HCT116 (cell line): ENCODE measurements around the gene ITGA11. TPM values are rescaled to one million over a fixed set of nuclear protein-coding genes. Genes with fewer than 3 reads are reported as not detected.

Experiments used
- ATAC-seq: fragments of 200-7000 bp; cut with Tn5 transposase; 2 replicates; pipeline ENCODE4 v1.9.1; 2020; ENCODE audit warnings: mild to moderate bottlenecking, moderate library complexity
- BruUV-seq: library from RNA; stranded (reverse); fragments of 400-500 nt; replicated peaks from 2 replicates; lab custom pipeline; 2021; lab: Mats Ljungman, UMichigan
- CTCF ChIA-PET: fragments of 300-600 bp; sonication (Branson Sonifier 250); formaldehyde crosslinking; loops from one replicate; lab custom pipeline; 2021; ENCODE audit warnings: antibody characterized with exemption; lab: Charles Lee
- POLR2A ChIA-PET: fragments of 300-600, 350-600 bp; sonication (Branson Sonifier 250); formaldehyde crosslinking; loops from one replicate; lab custom pipeline; 2021; ENCODE audit warnings: antibody characterized with exemption; lab: Charles Lee
- RAD21 ChIA-PET, 2 experiments: fragments of 300-600 bp; sonication (Branson Sonifier 250); formaldehyde crosslinking; loops; one replicate each; lab custom pipeline; 2023; ENCODE audit warnings: low total read pairs in 2 of 2; ENCODE audit not compliant: uncharacterized antibody in 2 of 2, unreplicated experiment in 2 of 2, low non-redundant PET in 1 of 2; lab: Charles Lee
- DNase-seq: peaks from one replicate; pipeline ENCODE4 v3.0.0-alpha.2; 2010; ENCODE audit warnings: low read depth, low spot score
- H2AFZ ChIP-seq: fragments of 200-600 bp; shearing (Covaris generic), sonication (generic); 2 replicates; pipeline ENCODE4 v1.6.1; 2017; ENCODE audit warnings: low read depth, mixed run types, mixed read lengths, antibody characterized with exemption, low read length; ENCODE audit not compliant: poor library complexity, severe bottlenecking
- H3K27ac ChIP-seq: 2 replicates; pipeline ENCODE4 v1.5.1; 2012; ENCODE audit warnings: low read depth, low read length
- H3K27me3 ChIP-seq: fragments of 200-600 bp; sonication (generic); 2 replicates; pipeline ENCODE4 v1.6.1; 2016; ENCODE audit warnings: mixed run types, low read length, mixed read lengths; ENCODE audit not compliant: insufficient read depth
- H3K36me3 ChIP-seq, 2 experiments: fragments of 200-500 bp in 1 of 2; fragments of 200-600 bp in 1 of 2; sonication (Bioruptor generic) in 1 of 2; sonication (generic) in 1 of 2; 2 replicates each; pipeline versions ENCODE4 v1.5.1 to v1.6.1; 2014 to 2016; ENCODE audit warnings: low read length in 2 of 2, inconsistent platforms in 1 of 2, mixed read lengths in 1 of 2, mixed run types in 1 of 2; ENCODE audit not compliant: insufficient read depth in 2 of 2, control insufficient read depth in 1 of 2
- H3K4me1 ChIP-seq, 2 experiments: fragments of 200-600 bp in 1 of 2; sonication (generic) in 1 of 2; 2 replicates each; pipeline versions ENCODE4 v1.5.1 to v1.6.1; 2012 to 2017; ENCODE audit warnings: low read length in 2 of 2, inconsistent platforms in 1 of 2, mild to moderate bottlenecking in 1 of 2, mixed read lengths in 1 of 2, mixed run types in 1 of 2, moderate library complexity in 1 of 2; ENCODE audit not compliant: insufficient read depth in 2 of 2, control insufficient read depth in 1 of 2
- H3K4me2 ChIP-seq: fragments of 200-600 bp; sonication (generic); 2 replicates; pipeline ENCODE4 v1.6.1; 2017; ENCODE audit warnings: mixed run types, low read length, mixed read lengths
- H3K4me3 ChIP-seq, 2 experiments: fragments of 200-600 bp in 1 of 2; sonication (generic) in 1 of 2; replicated peaks in 1 of 2; 2 replicates each; pipeline ENCODE4 v1.5.1; 2011 to 2016; ENCODE audit warnings: low read length in 2 of 2, control low read depth in 1 of 2, low read depth in 1 of 2, mild to moderate bottlenecking in 1 of 2, mixed read lengths in 1 of 2, mixed run types in 1 of 2
- H3K79me2 ChIP-seq: fragments of 200-600 bp; sonication (generic); 2 replicates; pipeline ENCODE4 v1.6.1; 2017; ENCODE audit warnings: mild to moderate bottlenecking, mixed run types, low read length, moderate library complexity, mixed read lengths; ENCODE audit not compliant: insufficient read depth
- H3K9ac ChIP-seq: fragments of 200-600 bp; sonication (generic); 2 replicates; pipeline ENCODE4 v1.6.1; 2016; ENCODE audit warnings: low read length, mixed read lengths
- H3K9me2 ChIP-seq: fragments of 200-600 bp; sonication (generic), shearing (Covaris generic); 2 replicates; pipeline ENCODE4 v1.6.1; 2017; ENCODE audit warnings: mixed run types, mild to moderate bottlenecking, moderate library complexity; ENCODE audit not compliant: insufficient read depth
- H3K9me3 ChIP-seq, 2 experiments: fragments of 200-500 bp in 1 of 2; fragments of 200-600 bp in 1 of 2; sonication (Bioruptor generic) in 1 of 2; sonication (generic) in 1 of 2; 2 replicates each; pipeline ENCODE4 v1.6.1; 2014 to 2017; ENCODE audit warnings: low read length in 2 of 2, mixed read lengths in 2 of 2, inconsistent platforms in 1 of 2, low read depth in 1 of 2, mild to moderate bottlenecking in 1 of 2, mixed run types in 1 of 2, moderate library complexity in 1 of 2; ENCODE audit not compliant: control insufficient read depth in 1 of 2, insufficient read depth in 1 of 2
- H4K20me1 ChIP-seq: fragments of 200-600 bp; sonication (generic), shearing (Covaris generic); 2 replicates; pipeline ENCODE4 v1.6.1; 2017; ENCODE audit warnings: mixed run types, mild to moderate bottlenecking, moderate library complexity; ENCODE audit not compliant: insufficient read depth
- ATF3 ChIP-seq: IDR thresholded peaks from 2 replicates; pipeline ENCODE4 v1.6.1; 2012
- CBX3 ChIP-seq: IDR thresholded peaks from 2 replicates; pipeline ENCODE4 v1.6.1; 2012; ENCODE audit warnings: low read depth
- EGR1 ChIP-seq: IDR thresholded peaks from 2 replicates; pipeline ENCODE4 v1.6.1; 2012; ENCODE audit warnings: low read depth
- EZH2 ChIP-seq: fragments of 200-600 bp; sonication (generic); IDR thresholded peaks from 2 replicates; pipeline ENCODE4 v1.6.1; 2017; ENCODE audit warnings: antibody characterized with exemption, mixed run types
- EZH2phosphoT487 ChIP-seq: fragments of 200-600 bp; IDR thresholded peaks from 2 replicates; pipeline ENCODE4 v1.6.1; 2018; ENCODE audit warnings: antibody characterized with exemption, borderline replicate concordance
- FOSL1 ChIP-seq: IDR thresholded peaks from 2 replicates; pipeline ENCODE4 v1.6.1; 2012; ENCODE audit warnings: low read depth
- MAX ChIP-seq: IDR thresholded peaks from 2 replicates; pipeline ENCODE4 v1.6.1; 2012
- POLR2AphosphoS5 ChIP-seq: IDR thresholded peaks from 2 replicates; pipeline ENCODE4 v1.6.1; 2011; ENCODE audit warnings: mild to moderate bottlenecking, low read depth, low read length, moderate library complexity
- SP1 ChIP-seq: IDR thresholded peaks from 2 replicates; pipeline ENCODE4 v1.6.1; 2012; ENCODE audit warnings: low read depth
- SRF ChIP-seq: IDR thresholded peaks from 2 replicates; pipeline ENCODE4 v1.6.1; 2012; ENCODE audit warnings: low read depth
- TCF7L2 ChIP-seq: IDR thresholded peaks from 2 replicates; pipeline ENCODE4 v1.7.0; 2011; ENCODE audit warnings: borderline replicate concordance, inconsistent platforms; ENCODE audit not compliant: insufficient read depth, insufficient read length; ENCODE audit errors: extremely low read depth
- intact Hi-C: fragments of 100-400 bp; cut with micrococcal nuclease; formaldehyde crosslinking; loops from 2 replicates; pipeline ENCODE4 v1.10.0; 2022
- total RNA-seq: library from RNA; stranded (reverse); gene quantifications from one replicate; pipeline ENCODE4 v1.2.1, GENCODE V29; 2021; ENCODE audit not compliant: unreplicated experiment

ITGA11 gene
- total RNA-seq, 1 experiment from 2014 or later: not detected

- Histone ChIP-seq H4K20me1 (no peaks in the 10 kb centered on the region), H3K4me1 (no peaks in the 10 kb centered on the region), H3K27me3 (no peaks in the 10 kb centered on the region), H3K79me2 (no peaks in the 10 kb centered on the region), H3K27ac (no peak overlapping the region), H3K36me3 (no peaks in the 10 kb centered on the region), H3K4me2 (no peak overlapping the region), H2AFZ (no peak overlapping the region), H3K9me2 (no peaks in the 10 kb centered on the region)
- POLR2A ChIA-PET: no interaction called here
- DNase-seq: no peak
- intact Hi-C loops: no loop called here
- no peak for ATAC-seq
- no TSS peak for BruUV-seq
- CTCF ChIA-PET: interaction anchor here (1.0 kb wide), 1 partner anchor 9 kb away, joined by 3 read pairs; no protein-coding TSS in a partner anchor
- TF ChIP-seq CBX3: no peak
- TF ChIP-seq POLR2AphosphoS5: no peak
- TF ChIP-seq, all 23 proteins: peak for 0
- H3K9me3 ChIP-seq: no peaks in the 10 kb centered on the region
- no peak overlapping the region for H3K9ac ChIP-seq
- H3K4me3 ChIP-seq: no peak overlapping the region
- RAD21 ChIA-PET: no interaction called here
Measured at GRCh38 chr15:68417897-68418296, 14.1 kb downstream of the ITGA11 start.

GRCh38 chr15:68417051-68417450 lies 14.9 kb downstream of the ITGA11 start:
- Histone ChIP-seq H3K79me2 (no peaks in the 10 kb centered on the region), H3K27me3 (no peaks in the 10 kb centered on the region), H3K4me2 (no peak overlapping the region), H2AFZ (no peak overlapping the region), H3K36me3 (no peaks in the 10 kb centered on the region), H3K27ac (no peak overlapping the region), H3K4me3 (no peak overlapping the region), H3K9me3 (no peaks in the 10 kb centered on the region), H4K20me1 (no peaks in the 10 kb centered on the region), H3K9ac (no peak overlapping the region), H3K9me2 (no peaks in the 10 kb centered on the region), H3K4me1 (no peaks in the 10 kb centered on the region)
- BruUV-seq: no TSS peak
- intact Hi-C loops: no loop called here
- no peak for ATAC-seq
- POLR2A ChIA-PET: no interaction called here
- TF ChIP-seq MAX (no peak), EGR1 (no peak), TCF7L2 (no peak), FOSL1 (no peak), ATF3 (no peak), EZH2phosphoT487 (no peak), POLR2AphosphoS5 (no peak), EZH2 (no peak), SRF (no peak), SP1 (no peak)
- RAD21 ChIA-PET: no interaction called here
- DNase-seq: no peak
- CTCF ChIA-PET: interaction anchor here (1.0 kb wide), 1 partner anchor 10 kb away, joined by 3 read pairs; no protein-coding TSS in a partner anchor
